ENCODE measurements around the gene BNIPL.

Gene BNIPL, protein sequence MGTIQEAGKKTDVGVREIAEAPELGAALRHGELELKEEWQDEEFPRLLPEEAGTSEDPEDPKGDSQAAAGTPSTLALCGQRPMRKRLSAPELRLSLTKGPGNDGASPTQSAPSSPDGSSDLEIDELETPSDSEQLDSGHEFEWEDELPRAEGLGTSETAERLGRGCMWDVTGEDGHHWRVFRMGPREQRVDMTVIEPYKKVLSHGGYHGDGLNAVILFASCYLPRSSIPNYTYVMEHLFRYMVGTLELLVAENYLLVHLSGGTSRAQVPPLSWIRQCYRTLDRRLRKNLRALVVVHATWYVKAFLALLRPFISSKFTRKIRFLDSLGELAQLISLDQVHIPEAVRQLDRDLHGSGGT

DNA sequence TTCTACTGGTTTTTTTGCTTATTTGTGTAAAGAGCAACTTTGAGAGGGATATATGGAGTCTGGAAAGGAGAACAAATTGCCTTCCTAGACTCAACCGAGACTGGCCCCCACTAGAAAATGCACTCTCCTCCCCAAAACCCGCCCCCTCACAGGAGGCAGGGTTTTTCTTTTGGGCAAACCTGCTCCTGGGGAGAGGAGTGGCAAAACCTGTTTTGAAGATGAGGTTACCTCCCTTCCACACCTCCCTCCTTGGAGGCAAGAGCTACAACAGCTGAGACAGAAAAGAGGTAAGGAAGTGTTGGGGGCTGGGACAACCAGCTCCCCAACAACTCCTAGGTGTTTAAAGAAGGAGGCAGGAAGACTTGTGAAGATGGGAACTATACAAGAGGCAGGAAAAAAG, at the start of gene BNIPL:
Gene BNIPL, plus strand, starts transcription at position 231 of the 400 bp plus-strand sequence. Its CDS starts 140 bp downstream, at position 371.
- no peak for DNase-seq

DNA sequence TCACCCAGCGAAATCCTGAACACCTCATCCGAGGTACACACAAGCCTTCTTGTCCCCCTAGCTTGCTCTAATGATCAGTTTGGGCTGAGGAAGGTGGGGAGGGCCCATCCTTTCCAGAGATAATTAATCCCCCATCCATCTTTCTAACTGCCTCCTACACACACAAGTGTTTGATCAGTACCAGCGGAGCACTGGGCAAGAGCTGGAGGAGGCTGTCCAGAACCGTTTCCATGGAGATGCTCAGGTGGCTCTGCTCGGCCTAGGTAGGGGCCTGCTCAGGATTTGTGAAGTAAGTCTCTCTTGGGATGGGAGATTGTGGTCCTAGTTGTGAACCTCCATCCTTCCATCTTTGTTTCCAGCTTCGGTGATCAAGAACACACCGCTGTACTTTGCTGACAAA, 48.5 kb upstream of the BNIPL start:
- no peak for DNase-seq

DNA sequence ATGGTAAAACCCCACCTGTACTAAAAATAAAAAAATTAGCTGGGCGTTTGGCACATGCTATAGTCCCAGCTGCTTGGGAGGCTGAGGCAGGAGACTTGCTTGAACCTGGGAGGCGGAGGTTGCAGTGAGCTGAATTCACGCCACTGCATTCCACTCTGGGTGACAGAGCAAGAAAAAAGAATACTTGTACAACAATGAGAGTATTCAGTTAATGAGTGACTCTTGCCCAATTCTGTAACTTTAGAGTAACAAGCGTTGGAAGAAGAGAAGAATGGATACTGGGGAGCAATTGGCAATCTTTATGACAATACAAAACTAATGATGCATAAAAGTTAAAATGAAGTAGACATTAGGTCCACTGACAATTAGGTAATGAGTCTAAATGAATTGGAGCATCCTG, 43.8 kb upstream of the BNIPL start:
- DNase-seq: no peak

DNA sequence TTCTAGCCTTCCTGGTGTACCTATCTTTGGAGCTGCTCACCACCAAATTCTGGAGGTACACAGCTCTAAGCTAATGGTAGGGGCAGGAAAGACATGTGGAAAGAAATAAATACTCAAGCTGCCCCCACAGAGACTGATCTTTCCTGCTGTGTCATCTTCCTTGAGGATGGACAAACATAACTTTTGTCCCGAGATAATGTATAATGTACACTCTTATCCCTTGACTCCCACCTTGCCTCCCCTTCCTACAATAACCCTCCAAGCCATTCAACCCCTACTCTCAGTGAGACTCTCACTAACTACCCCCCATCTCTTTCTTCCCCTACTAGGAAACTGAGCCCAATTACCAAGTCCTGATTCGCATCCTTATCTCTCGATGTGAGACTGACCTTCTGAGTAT, 42.1 kb upstream of the BNIPL start:
- no peak for DNase-seq

DNA sequence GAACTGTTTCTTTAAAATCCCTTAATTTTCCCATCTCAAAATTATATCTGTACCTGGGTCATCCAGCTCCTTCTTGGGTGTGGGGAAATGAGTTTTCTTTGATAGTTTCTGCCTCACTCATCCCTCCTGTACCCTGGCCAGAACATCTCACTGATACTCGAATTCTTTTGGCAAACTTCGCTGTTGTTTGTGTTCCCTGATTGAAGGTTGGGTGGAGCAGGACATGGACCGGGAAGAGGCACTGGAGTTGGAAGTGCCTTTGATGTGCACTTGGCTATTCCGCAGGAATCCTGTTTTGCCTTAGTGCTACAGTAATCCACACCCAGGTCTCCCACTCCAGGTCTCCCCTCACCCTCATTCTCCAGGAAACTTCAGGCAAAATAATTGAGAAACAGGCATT, 40.9 kb upstream of the BNIPL start:
- no peak for DNase-seq

DNA sequence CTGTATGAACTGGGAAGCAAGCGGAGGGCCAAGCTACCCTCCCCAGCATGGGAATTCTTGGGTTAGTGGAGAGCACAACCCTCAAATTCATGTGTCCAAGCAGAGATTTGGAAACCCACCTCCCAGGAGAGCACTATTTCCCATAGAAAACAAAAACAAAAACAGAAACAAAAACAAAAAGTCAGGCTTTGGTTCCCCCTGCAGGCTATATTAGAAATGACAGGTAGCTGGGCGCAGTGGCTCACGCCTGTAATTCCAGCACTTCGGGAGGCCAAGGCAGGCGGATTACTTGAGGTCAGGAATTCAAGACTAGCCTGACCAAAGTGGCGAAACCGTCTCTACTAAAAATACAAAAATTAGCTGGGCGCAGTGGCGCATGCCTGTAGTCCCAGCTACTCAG, 40.5 kb upstream of the BNIPL start:
- no peak for DNase-seq

DNA sequence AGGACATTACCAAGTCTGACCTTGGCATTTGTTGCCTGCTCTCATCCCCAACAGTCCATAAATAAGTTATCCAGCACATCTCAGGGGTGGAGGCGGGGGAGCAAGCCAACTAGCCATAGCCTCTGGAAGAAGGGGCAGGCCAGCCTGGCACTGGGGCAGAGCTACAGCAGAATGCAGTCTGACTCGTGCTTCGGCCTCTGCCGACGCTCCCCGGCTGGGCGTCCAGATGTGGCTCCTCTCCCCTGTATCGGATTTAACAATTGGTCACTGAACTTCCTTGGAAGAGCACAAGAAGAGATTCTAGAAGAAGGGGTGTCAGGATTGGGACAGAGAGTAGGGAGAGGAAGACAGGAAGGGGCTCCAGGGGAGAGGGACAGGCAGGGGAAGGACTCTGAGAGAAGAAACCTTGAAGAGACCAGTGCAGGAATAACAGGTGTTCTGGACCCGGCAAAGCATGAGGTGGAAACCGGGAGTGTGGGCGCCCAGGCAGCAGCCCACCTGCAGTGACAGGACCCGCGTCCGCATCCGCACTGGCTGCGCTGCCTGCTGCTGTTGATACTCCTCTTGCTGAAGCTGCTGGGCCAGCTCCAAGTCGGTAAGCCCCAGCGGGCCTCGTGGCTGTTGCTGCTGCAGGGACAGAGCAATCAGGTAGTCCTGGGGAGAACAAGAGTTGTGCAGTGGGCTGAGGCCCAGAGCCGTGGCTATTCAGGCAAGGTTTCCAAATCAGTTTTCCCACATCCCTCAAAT, 39.1 kb upstream of the BNIPL start:
- no peak for DNase-seq

DNA sequence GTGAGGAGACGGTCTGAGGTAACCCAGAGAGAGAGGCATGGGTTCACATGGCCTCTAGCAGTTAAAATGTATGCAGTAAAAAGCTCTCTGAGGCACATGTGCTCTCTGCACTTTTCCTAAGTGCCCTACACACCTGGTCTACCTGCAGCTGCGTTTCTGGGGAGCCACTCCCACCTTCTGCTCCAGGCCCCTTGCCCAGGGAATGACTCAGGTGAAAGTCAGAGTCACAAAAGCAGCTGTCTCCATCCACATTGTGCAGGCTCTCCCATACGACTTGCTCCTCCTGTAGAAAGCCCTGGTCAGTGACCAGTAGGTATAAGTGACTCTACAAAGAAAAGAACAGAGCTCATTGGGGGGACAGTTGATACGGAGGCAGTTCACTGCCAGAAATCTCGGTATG, 38.4 kb upstream of the BNIPL start:
- no peak for DNase-seq

DNA sequence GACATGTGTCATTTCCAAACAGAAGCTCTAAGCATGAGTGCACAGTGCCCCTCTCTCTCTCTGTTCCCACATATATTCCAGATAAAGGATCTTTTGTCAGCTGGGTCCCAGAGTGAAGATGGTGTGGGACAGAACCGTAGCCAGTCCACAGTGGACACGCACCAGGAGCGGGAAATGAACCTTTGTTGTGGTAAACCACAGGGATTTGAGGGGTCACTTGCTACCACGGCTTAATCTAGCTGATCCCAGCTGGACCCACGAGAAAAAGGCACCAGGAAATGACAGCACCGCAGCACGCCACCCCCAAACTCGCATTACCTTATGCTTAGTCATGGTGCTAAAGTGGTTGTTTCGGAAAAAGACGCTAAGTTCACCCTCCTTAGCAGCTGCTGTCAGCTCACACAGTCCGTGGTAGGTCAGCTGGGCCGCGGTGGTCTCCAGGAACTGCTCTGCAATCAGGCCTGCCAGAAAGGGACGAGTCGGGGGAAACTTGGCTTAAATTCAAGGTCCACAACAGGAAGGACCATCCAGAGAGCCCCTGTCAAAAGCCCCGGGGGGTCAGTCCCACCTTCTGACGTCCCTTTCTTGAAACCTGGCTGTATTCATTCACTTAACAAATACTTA, 37.2 kb upstream of the BNIPL start:
- no peak for DNase-seq

DNA sequence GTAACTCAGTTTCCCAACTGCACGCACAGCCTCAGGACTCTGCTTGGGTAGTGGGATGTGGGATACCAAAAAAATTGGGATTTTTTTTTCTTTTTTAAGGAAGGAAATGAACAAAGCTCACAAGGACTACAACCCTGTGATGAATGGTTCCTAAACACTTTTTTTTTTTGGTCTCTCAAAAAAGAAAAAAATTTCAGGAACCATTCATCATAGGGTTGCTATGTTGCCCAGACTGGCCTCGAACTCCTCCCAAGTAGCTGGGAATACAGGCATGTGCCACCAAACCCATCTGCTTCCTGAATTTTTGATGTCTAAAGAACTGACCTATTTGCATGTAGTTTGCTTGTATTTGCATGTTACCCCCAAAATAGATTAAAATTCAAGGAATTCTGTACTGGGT, 36.5 kb upstream of the BNIPL start:
- no peak for DNase-seq

DNA sequence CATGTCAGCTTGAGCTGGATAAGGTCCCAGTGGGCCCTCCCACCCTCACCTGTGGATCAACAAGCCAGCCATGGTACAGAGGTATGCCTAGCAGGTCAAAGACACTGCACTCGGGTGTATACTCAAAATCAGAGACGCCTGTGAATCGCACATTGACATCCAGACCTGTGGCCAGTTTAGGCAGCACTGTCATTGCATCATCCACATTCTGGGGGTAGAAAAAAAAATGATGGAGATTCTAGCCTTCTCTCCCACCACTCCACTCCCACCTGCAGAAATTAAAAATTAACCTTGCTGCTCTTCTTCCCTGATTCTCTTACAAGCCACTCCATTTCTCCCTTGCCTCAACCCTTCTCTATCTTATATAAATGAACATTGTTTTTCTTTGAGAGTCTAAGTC, 36.0 kb upstream of the BNIPL start:
- DNase-seq: no peak

DNA sequence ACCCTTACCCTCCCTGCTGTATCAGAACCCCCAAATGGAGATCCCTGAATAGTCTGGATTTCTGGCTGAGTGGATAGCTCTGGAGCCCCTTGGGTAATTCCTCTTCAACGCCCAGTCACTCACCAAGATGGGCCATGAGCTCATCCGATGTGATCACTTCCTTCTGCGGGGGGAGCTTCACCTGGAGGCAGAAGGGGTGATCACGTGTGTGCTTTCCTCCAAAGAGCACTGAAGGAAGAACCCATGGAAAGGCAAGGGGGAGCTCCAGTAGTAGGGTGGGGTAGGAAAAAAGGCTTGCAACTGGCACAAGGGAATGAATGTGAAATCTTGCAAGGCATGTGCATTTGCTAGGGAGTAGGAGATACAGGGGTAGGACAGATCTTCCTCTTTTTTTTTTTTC, 34.8 kb upstream of the BNIPL start:
- DNase-seq: no peak

DNA sequence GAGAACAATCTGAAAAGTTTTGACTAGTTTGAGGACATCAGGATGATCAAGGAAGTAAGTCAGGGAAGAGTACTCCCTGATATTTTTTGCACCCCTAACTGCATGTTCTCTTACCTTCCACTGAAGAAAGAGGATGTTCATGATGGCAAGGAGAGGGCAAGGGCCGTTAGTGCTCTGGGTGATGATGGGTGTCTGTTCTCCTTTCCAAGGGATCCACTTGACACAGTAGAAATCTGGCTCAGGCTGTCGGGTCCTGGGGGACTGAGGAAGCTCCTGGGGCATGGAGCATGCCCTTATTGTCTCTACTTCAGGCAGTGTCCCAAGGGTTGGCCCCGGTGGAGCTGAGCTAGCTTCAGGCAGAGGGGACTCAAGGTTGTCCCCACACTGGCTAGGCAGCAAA, 34.3 kb upstream of the BNIPL start:
- DNase-seq: no peak

DNA sequence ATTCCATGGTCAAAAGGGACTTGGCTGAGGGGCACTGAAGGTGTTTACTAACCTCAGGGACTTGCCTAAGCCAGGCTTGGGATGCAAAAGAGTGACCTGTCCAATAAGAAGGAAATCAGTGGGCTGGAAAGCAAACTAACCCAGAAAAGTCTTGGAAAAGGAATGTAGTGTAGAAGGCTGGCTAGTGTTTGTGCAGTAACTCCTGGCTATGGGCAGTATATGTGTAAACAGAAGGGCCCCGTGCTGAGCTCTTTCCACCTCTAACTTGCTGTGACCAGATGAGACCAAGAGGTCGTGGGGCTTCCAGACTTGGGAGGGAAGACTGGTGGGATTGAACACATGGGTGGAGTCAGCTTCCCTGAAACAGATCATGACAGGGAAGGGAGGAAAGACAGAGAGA, 33.8 kb upstream of the BNIPL start:
- no peak for DNase-seq

DNA sequence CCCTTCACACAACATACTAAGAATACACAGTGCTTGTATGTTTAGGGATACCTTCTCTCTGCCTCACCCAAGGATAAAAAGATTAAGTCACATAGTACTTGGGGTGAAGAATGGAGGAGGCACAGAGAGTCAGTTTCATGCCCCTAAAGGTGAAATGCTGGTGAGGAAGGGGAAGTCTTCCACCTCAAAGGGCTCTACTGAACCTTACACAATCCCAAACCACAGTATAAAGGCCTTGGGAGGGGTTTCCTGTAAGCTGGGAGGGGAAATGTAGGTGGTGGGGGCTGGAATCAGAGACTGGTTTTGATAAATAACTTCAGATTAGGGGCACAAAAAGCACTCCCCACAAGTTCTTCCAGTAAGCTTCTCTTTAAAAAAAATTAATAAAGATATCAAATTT, 33.2 kb upstream of the BNIPL start:
- DNase-seq: no peak

DNA sequence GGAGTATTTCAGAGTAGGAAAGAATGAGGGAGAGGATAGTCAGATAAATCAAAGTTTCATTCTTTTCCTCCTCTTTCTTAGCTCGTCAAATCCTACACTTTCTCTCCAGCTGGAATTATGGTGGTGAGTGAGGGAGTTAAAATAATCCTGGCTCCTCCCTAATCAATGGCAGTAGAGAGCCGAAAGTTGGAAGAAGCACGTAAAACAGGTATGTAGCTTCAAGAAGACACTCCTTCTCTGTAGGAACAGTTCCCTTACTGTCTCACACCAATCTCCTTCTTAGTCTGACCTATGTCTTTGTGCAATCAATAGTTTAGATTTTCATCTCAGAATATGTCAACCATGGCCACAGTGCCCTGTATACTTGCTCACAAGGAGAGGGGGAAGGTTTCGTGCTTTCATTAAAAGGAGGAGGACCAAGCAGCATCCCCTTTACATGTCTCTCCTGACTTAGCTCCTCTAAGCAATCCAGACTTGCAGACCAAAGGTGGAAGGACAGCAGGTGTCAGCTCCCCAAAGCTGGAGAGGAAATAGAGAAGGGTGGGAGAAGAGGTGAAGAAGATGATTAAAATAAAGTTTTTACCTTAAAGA, 30.6 kb upstream of the BNIPL start:
- DNase-seq: no peak

DNA sequence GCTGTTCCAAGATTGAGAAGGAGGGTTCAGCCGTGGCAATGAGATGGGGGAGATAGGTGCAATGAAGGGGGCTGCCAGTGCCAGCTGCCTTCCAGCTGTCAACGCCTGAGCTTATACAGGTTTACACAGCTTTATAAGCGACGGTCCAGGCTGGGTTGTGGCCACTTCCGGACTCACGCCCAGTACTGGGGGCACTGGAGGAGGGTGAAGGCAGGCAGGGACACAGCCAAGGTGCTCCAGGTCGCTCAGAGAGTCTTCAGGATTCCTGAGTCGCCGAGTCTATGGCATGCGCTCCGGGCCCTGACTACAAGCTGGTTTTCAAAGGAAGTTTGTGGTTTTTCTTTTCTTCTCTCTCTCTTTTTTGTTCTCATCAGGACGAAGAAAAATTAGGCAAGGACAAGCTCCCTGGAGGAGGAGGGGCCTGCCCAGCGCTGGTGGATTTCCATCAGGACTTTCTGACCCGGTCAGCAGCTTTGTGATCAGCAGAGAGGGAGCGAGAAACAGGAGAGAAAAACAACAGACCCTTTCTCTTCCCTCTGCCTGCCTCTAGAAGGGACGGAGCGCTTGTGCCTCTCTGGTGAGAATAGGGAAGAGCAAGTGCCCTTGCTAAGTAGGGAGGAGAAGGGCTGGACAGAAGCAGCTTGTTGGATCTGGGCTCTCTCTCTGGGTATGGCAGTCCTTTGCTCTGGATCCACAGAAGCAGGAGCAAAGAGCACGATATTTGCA, 29.9 kb upstream of the BNIPL start, which contains the start of gene MINDY1:
Gene MINDY1, minus strand, starts transcription at position 576 of the 726 bp plus-strand sequence. CDS start 4,285 bp downstream, outside the sequence.
- DNase-seq: peak; percentile 50

DNA sequence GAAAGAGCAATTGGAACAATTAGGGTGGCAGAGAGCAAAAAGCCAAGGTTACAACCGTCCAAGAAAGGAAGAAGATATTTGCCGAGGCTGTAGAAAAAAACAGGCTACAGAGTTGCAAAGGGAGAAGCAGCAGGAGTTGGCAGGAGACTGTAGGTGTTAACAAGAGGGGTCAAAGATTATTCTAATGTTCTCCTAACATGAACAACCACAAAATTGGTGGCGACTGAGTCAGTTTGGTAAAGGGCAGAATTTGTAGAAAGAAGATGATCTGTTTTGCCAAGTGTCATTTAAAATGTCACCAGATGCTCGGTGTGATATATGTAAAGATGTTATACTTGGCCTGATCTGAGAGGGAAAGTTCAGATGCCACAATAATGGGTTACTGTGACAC, 28.5 kb upstream of the BNIPL start:
- DNase-seq: no peak

DNA sequence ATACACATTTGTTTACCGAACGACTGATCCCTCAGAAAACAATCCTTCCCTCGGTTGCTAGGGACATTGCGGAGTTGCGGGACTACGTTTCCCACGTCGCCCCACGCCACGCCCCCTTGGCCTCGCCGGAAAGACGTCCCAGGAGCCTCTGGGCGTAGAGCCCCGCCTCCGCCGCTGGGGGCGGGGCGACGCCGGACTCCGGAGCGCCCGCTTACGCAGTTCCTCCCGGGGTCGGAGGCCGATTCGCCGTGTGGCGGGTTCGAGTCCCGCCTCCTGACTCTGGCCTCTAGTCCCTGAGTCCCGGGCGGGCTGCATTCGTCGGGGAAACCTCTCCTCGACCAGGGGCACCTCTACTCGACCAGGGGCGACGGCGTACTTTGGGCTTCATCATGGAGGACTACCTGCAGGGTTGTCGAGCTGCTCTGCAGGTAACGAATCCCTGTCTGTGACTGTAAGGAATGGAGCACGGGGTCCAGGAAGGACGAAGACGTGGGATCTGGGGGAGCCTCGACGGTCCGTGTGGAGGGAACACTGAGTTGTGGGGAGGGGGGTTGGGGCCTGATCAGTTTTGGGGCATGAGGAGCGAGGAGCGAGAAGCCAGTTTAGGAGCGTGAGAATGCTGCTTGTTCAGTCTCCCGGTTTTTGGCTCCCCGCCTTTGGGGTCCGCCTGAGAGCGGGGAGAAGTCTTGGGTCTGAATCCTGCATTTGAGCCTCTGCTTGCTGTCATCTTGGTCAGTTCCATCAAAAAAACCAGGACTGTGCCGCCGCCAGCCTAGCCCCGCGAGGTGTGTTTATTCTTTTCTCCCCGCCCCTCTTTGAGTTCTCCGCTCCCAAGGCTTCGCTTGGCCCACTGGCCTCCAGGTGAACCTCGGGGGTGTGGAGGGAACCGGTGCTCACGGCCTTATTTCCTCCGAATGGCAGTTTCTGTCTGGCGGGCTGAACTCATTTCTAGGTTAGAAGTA, 27.9 kb upstream of the BNIPL start, which contains the start of gene PRUNE1:
Gene PRUNE1, plus strand, starts transcription at position 206 of the 962 bp plus-strand sequence. Its CDS starts 184 bp downstream, at position 390.
- DNase-seq: peak; percentile 95

DNA sequence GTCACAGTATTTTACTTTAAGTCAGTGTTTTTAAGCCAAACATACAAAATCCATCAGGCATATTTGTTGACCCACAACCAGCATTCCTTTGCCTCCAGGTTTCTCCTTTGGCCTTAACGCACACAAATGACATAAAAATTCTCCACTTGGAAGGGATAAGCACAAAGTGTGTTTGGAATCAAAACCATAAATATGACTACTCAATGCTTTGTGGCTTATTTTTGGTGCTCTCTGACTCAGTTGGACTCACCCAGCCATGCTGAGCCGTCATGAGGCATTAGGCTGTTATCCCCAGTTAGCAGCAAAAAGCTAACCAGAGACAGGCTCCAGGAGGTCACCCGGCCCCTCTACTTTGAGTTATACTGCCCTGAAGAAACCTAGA, 27.2 kb upstream of the BNIPL start:
- DNase-seq: no peak

DNA sequence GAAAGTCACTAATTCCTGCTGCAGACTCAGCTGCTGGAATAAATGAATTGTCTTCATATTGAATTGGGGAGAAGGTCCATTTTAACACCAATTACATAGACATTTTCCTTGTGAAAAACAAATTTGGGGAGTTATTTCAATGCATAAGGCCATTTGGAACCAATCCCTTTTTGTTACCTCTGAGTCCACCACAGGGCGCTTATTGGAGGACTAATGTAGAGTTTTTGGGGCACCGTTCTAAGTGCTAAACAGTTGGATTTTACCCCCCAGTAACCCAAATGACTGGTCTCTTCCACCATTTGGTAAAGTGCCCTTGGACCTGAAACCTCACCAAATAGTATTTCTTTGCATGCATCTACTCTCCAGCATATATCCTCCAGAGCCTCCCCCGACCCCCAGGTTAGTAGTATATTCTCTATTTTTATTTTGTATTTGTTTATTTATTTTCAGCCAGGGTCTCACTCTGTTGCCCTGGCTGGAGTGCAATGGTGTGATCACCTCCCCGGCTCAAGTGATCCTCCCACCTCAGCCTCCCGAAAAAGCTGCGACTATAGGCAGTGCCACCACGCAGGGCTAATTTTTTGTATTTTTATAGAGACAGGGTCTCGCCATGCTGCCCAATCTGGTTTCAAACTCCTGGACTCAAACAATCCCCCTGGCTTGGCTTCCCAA, 26.6 kb upstream of the BNIPL start:
- DNase-seq: no peak

Data from KG1 (cell line).